ENCODE data around the gene SRP9.
A peak's percentile ranks its signal among the peaks of the same experiment; 100 is the strongest.
"Not testable (repeated sequence)": the region's sequence is repeated elsewhere in the genome, so short reads cannot be mapped to it uniquely, and the experiment has no call there.

Gene SRP9

DNA sequence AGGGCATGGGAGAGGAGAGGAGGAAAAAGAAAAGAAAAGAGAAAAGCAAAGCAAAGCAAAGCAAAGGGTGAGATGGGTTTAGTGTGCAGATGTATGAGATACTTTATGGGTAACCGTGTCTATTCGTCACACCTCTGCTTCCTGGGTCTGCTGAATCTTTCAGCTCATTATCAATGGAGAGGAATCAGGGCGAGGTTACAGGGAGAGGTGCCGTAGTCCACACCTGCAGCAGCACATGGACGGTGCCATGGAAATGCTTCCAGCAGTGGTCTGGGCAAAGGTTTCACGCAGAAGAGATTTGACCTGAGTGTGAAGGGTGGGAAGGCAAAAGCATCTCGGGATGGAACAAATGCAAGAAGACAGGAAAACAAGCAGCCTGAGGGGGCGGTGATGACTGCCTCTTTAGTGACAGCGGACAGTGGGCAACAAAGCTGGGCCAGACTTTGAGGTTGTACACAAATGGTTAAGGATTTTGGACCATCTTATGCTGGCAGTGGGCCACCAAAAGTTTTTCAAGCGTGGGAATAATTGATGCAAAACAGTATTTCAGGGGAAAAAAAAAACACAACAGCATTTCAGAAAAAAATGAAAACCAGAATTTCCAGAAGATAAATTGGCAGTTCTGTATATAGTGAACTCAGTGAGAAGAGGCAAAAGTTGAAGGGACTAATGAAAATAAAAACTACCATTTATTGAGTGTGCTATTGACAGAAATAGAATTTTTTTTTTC lies 19.5 kb upstream of the SRP9 start:
- DNase-seq = no peak

- DNase-seq = not testable (repeated sequence)
Observed at GRCh38 chr1:225759972-225760371, 17.7 kb upstream of the SRP9 start.

GRCh38 chr1:225760531-225760930 lies 17.1 kb upstream of the SRP9 start:
- no peak for DNase-seq

DNA sequence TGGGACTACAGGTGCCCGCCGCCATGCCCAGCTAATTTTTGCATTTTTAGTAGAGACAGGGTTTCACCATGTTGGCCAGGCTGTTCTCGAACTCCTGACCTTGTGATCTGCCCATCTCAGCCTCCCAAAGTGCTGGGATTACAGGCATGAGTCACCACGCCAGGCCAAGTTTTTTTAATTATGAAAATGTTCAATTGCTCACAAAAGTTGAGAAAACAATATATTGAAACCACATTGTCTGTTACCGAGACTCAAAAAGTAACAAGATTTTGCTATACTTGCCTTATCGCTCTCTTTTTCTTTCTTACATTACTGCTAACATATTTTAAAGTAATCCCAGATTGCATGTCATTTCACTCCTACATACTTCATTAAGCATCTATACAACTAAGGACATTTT lies 16.2 kb upstream of the SRP9 start:
- DNase-seq = not testable (repeated sequence)

GRCh38 chr1:225762002-225762441 lies 15.6 kb upstream of the SRP9 start:
- no peak for DNase-seq

GRCh38 chr1:225762444-225762843 lies 15.2 kb upstream of the SRP9 start:
- DNase-seq = no peak

DNA sequence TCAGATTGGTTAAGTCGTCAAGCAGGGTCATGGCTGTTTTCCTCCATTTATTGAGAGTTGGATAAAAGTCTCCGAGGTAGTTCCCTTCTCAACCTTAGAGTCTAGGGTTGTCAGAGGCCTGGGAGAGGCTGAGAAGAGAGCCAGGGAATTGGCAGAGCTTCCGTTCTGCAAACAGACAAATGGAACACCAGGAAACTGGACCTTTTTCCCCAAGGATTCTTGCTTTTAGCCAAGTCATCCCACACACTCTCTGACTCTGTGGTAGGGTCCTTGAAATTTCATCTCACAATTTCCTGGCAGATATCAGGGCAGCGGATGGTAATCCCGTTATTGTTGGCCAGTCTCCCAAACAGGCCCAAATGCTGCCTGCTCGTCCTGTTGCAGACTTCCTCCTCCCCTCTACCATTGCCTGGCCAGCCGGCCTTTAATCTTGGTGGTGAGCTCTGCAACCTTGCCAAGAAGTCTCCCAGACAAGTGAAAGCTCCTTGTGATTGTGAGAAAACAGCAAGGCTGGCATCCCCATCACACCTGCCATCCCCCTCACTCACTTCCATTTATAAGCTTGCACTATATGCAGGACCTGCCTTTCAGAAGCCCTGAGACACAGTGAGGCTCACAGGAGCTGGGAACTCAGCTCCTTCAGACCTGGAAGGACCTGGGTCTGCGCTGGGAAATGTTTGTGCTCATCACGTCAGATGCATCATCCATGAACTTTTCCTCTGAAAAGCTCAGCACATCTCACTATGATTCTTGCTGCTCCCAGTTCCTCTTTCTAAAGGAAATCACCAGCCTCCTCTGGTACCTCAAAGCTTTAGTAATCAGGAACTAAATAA lies 13.7 kb upstream of the SRP9 start:
- DNase-seq = no peak

GRCh38 chr1:225765982-225766674 lies 11.5 kb upstream of the SRP9 start:
- DNase-seq = no peak

GRCh38 chr1:225766967-225767633 lies 10.5 kb upstream of the SRP9 start:
- DNase-seq = no peak

DNA sequence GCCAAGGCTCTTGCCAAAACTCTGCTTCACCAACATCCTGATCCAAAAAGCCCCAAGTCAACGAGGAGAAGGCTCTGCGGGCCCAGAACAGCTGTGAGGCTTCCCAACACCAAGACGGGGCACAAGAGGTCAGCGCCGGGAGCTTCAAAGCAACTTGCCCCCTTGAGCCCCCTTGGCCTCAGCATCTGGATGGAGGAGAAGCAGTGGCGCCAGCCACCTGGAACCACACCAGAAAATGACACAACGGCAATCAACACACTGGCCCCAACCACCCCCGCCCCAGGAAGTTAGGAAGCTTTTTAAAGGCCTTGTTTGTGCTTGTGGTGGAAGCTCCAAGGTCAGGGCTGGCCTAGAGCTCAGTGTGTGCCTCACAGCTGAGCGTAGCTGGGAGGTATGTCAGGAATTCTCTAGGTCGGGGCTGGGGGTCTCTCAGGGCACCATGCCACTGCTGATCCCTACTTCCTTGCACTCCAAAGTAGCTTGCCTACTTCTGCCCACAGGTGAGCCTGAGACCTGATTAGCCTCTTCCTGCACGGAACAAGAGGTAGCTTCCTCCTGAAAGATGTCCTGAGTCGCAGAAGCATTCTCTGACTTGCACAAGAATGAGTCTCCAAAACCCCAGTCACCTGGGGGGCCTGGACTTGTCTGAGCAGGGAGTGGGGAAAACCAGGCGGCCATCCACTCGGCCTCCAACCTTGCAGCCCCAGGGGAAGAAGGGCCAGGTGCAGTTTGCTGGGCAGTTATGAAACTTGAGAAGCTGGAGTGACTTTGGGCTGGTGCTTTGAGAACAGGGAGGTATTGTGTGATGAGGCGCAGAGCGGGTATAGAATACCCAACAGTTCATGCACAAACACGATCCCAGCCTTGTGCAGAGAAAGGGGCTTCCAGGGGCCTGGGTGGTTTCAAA lies 9.7 kb upstream of the SRP9 start:
- DNase-seq = no peak

- no peak for DNase-seq
Observed at GRCh38 chr1:225768662-225769426, 8.8 kb upstream of the SRP9 start.

DNA sequence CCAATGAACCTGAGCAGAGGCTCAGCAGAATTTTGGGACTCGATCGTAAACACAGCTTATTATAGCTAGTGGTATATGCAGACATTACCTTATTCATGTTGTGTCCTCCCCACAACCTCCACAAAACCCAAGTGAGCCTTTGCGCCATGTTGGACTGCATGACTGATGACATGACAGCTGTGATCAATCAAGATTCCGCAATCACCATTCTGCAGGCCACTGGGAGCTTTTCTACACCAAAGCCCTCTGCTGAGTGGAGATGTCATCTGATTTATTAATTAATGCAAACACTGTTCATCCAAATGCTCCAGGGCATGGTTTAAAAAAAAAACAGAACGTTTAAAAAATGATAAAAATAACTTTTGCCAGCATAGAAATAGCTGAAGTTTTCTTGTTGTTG lies 7.9 kb upstream of the SRP9 start:
- DNase-seq = no peak

GRCh38 chr1:225770561-225771248 lies 6.9 kb upstream of the SRP9 start:
- DNase-seq = no peak

DNA sequence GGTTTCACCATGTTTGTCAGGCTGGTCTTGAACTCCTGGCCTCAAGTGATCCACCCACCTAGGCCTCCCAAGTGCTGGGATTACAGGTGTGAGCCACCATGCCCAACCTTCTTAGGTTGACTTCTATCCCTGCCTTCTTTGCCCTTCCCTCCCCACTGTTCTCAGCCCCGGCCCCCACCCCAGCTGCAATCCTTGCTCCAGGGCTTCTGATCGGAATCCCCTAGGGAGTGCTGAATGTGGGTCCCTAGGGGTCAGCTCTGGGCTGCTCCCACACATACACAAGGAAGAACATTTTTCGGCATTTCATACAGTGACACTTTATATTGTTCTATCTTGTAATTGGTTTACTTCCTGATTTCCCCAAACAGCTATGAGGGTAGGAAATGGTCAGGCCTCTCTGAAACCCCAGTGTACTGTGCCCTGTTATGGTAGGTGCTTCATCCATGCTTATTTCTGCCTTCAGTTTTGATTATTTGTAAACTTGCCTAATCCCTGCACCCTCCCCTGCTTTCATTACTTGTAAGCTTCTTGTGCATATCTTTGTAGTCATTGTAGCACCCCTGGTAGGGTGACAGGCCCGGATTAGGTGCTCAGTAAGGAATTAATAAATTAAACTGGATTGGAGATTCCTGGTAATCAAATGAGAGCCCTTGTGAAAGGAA lies 5.8 kb upstream of the SRP9 start:
- no peak for DNase-seq

DNA sequence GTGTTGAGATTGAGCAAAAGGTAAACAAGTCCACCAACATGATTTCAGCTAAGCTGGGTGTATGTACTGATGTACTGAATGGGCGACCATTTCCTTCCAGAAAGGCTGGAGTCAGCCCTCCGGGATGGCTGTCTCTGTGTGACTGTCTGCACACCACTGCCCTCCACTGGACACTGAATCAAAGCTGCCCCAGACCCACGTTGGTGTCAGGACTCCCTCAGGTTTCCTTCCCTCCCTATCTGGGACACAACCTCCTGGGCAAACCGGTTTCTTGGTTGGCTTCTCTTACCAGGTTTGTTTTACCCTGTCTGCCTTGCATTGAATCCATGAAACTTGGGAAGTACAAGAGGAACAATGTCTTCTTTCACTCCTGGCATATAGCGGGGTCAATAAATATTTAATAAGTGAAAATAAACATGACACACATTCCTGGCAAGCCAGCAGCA lies 5.3 kb upstream of the SRP9 start:
- DNase-seq = peak; percentile 47

DNA sequence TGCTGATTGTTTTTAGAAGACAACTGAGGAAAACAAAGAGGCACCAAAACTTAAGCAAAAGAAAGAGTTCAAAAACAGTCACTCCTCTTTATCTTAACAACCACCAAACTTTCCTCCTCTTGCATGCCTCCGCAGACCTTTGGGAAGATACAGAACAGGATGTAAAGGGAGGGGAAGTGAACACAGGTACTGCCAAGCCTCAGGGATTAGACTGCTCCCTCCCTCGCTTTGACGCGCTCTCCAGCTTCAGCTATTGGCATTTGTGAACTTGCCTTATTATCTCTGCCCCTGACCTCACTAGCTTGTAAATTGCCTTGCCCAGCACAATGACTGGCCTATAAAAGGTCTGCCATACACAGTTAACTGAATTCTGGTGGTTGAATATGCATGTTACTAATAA lies 4.8 kb upstream of the SRP9 start:
- DNase-seq = no peak

DNA sequence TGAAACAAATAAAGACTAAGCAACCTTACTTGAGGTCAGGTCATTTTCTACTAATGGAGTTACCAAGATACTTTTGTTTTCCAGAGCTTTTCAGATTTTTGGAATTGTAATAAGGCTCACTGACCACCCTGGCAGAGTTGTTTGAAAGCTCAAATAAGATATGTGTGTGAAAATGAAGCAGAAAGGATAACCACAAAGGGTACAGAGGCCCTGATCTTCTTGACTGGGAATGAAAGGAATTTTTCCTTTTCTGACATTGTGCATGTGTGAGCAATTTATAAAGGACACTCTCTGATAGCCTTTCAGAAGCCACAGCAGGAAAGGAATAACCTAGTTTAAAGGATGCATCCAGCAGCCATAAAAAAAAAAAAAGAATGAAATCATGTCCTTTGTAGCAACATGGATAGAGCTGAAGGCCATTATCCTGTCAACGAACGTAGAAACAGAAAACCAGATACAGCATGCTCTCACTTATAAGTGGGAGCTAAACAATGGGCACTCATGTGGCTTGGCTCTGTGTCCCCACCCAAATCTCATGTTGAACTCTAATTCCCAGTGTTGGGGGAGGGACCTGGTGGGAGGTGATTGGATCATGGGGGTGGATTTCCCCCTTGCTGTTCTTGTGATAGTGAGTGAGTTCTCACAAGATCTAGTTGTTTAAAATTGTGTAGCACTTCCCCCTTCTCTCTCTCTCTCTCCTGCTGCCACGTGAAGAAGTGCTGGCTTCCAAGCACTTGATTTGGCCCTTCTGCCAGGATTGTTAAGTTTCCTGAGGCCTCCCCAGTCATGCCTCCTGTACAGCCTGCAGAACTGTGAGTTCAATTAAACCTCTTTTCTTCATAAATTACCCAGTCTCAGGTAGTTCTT lies 3.1 kb upstream of the SRP9 start:
- no peak for DNase-seq

GRCh38 chr1:225776294-225776693 lies 1.3 kb upstream of the SRP9 start:
- no peak for DNase-seq

DNA sequence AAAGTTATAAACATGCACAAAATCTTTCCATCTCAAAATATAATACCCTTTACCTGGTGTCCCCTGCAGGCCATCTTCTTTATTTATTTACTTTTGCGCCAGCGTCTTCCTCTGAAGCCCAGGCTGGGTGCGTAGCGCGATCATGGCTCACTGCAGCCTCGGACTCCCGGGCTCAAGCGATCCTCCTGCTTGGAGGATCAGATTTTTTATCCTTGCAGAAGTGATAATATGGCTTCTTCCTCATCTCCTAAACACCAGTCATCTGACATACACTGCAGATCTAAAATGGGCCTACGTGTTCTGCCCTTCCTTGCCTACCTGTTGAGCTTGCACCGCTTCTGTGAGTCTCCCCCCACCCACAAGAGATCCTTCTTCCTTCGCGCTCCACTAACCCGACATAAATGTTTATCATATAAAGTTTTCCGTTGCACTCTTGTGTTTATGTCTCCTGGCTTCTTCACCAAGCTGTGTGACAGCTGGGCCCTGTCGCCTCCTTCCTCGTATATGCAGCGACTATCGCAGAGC lies 506 bp upstream of the SRP9 start:
- DNase-seq = no peak
